Measurements from ENCODE around the gene BIRC2. TPM values are rescaled to one million over a fixed set of nuclear protein-coding genes. Genes with fewer than 3 reads are reported as not detected.

Gene BIRC2
- total RNA-seq, 1 donor from 2014 or later: 42.8 TPM

GRCh38 chr11:102357116-102357515 is 10.1 kb downstream of the BIRC2 start:
- Mint-ChIP-seq H3K9me3 (peaks cover 42% of the 10 kb centered on the region), H3K27ac (no peak overlapping the region), H3K36me3 (peaks cover 67% of the 10 kb centered on the region), H3K27me3 (ENCODE audit: low read depth) (no peaks in the 10 kb centered on the region), H3K4me3 (no peak overlapping the region), H3K4me1 (no peaks in the 10 kb centered on the region)
- no peak for DNase-seq (ENCODE audit: low spot score in 2 of 2, unreplicated experiment in 2 of 2)
- no peak for TF ChIP-seq CTCF (IDR thresholded peaks at IDR 0.05; ENCODE audit: unreplicated experiment)

GRCh38 chr11:102359372-102359771 is 12.4 kb downstream of the BIRC2 start:
- H3K4me3 Mint-ChIP-seq: no peak overlapping the region
- DNase-seq (ENCODE audit: low spot score in 2 of 2, unreplicated experiment in 2 of 2): no peak
- H3K27me3 Mint-ChIP-seq (ENCODE audit: low read depth): no peaks in the 10 kb centered on the region
- H3K27ac Mint-ChIP-seq: no peak overlapping the region
- no peaks in the 10 kb centered on the region for H3K4me1 Mint-ChIP-seq
- H3K9me3 Mint-ChIP-seq: peaks cover 40% of the 10 kb centered on the region
- peaks cover 71% of the 10 kb centered on the region for H3K36me3 Mint-ChIP-seq
- TF ChIP-seq CTCF (IDR thresholded peaks at IDR 0.05; ENCODE audit: unreplicated experiment): no peak

DNA sequence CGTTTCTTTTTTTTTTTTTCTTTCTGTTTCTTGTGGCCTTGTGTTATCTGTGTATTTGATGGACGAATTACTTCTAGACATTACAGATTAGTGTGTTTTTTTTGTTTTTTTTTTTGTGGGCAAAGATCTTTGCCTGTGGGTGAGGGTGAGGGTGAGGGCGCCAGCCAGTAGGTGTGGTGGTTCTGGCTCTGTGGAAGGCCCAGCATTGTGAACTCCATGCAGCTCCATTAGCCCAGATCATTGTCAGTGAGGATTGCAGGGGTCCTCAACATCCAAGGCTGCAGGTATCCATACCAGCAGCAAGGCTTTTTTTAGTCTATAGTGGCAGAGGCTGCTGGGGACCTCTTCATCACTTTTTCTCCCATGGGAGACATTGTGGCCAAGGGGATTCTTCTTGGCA is 13.7 kb downstream of the BIRC2 start:
- Mint-ChIP-seq H3K4me1 (no peaks in the 10 kb centered on the region), H3K27me3 (ENCODE audit: low read depth) (no peaks in the 10 kb centered on the region), H3K36me3 (peaks cover 64% of the 10 kb centered on the region), H3K4me3 (no peak overlapping the region), H3K9me3 (peaks cover 28% of the 10 kb centered on the region), H3K27ac (no peak overlapping the region)
- TF ChIP-seq CTCF (IDR thresholded peaks at IDR 0.05; ENCODE audit: unreplicated experiment): no peak
- DNase-seq (ENCODE audit: low spot score in 2 of 2, unreplicated experiment in 2 of 2): no peak

- Mint-ChIP-seq H3K9me3 (peaks cover 25% of the 10 kb centered on the region), H3K4me1 (no peaks in the 10 kb centered on the region), H3K36me3 (peaks cover 64% of the 10 kb centered on the region), H3K27me3 (ENCODE audit: low read depth) (no peaks in the 10 kb centered on the region), H3K27ac (peak overlapping the region; percentile 7), H3K4me3 (no peak overlapping the region)
- TF ChIP-seq CTCF (IDR thresholded peaks at IDR 0.05; ENCODE audit: unreplicated experiment): no peak
- DNase-seq (ENCODE audit: low spot score in 2 of 2, unreplicated experiment in 2 of 2): no peak
These were observed 14.3 kb downstream of the BIRC2 start for GRCh38 chr11:102361086-102362031.

- Mint-ChIP-seq H3K27me3 (ENCODE audit: low read depth) (no peaks in the 10 kb centered on the region), H3K9me3 (peaks cover 4% of the 10 kb centered on the region), H3K36me3 (peaks cover 51% of the 10 kb centered on the region), H3K27ac (no peak overlapping the region), H3K4me3 (no peak overlapping the region), H3K4me1 (peaks cover 9% of the 10 kb centered on the region)
- TF ChIP-seq CTCF (IDR thresholded peaks at IDR 0.05; ENCODE audit: unreplicated experiment): no peak
- no peak for DNase-seq (ENCODE audit: low spot score in 2 of 2, unreplicated experiment in 2 of 2)
These were observed 18.0 kb downstream of the BIRC2 start for GRCh38 chr11:102364991-102365390.

Measured in mesothelial cell of epicardium (in vitro differentiated cells).